Parathyroid adenoma (tissue), 2 donors: Measurements from ENCODE around the gene RNF222.

Experiments used
- H2AFZ ChIP-seq: fragments of 300-600 bp; sonication (generic); one replicate; pipeline ENCODE4 v1.7.0; 2017; ENCODE audit warnings: antibody characterized with exemption, mild to moderate bottlenecking
- H3K27ac ChIP-seq: fragments of 300-600 bp; sonication (generic); one replicate; pipeline ENCODE4 v1.7.0; 2017
- H3K27me3 ChIP-seq: fragments of 300-600 bp; sonication (generic); one replicate; pipeline ENCODE4 v1.7.0; 2017; ENCODE audit warnings: low read length; ENCODE audit not compliant: control insufficient read depth, insufficient read depth
- H3K36me3 ChIP-seq: fragments of 300-600 bp; sonication (generic); one replicate; pipeline ENCODE4 v1.7.0; 2017; ENCODE audit warnings: low read length; ENCODE audit not compliant: control insufficient read depth, insufficient read depth
- H3K4me1 ChIP-seq: fragments of 300-600 bp; sonication (generic); one replicate; pipeline ENCODE4 v1.7.0; 2017; ENCODE audit warnings: control low read depth
- H3K4me2 ChIP-seq: fragments of 300-600 bp; sonication (generic); one replicate; pipeline ENCODE4 v1.7.0; 2017; ENCODE audit warnings: low read length
- H3K4me3 ChIP-seq: fragments of 300-600 bp; sonication (generic); one replicate; pipeline ENCODE4 v1.7.0; 2017; ENCODE audit warnings: low read depth, low read length
- H3K79me2 ChIP-seq: fragments of 300-600 bp; sonication (generic); one replicate; pipeline ENCODE4 v1.7.0; 2017; ENCODE audit warnings: control low read depth
- H3K9ac ChIP-seq: fragments of 300-600 bp; sonication (generic); one replicate; pipeline ENCODE4 v1.7.0; 2017; ENCODE audit warnings: mild to moderate bottlenecking
- H3K9me3 ChIP-seq: fragments of 300-600 bp; sonication (generic); one replicate; pipeline ENCODE4 v1.7.0; 2017; ENCODE audit warnings: low read length; ENCODE audit not compliant: control insufficient read depth
- TF ChIP-seq, protein P1 (sequence below): fragments of 300-600 bp; sonication (generic); IDR thresholded peaks from one replicate; pipeline ENCODE4 v1.7.0; 2017; ENCODE audit warnings: antibody characterized with exemption, mild to moderate bottlenecking
- donor health status: primary hyperparathyroidism.

The RNF222 gene, protein sequence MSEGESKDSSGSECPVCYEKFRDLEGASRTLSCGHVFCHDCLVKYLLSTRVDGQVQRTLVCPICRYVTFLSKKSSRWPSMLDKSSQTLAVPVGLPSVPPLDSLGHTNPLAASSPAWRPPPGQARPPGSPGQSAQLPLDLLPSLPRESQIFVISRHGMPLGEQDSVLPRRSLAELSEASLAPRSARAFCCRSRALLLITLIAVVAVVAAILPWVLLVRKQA

DNA sequence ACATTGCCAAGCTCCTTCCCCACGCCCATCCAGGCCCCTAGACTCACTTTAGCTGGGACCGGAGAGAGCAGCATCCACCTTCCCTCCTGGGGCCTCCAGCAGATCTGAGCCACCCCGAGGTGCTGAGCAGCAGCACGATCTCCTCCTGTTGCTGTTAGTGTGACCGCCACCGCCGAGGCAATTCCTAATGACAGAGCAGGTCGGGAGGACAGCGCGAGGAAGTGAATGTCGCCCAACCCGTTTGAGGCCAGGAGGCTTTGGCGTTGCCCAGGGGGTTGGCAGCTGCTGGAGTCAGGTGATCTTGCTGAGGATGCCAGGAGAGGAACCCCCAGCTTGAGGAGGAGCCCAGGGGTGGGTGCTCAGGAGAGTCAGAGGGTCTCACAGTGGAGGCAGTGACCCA is at the start of gene RNF222:
Gene RNF222, minus strand, starts transcription at position 192 of the 400 bp plus-strand sequence. CDS start 4,366 bp downstream, outside the sequence.
- Histone ChIP-seq H3K9me3 (no peaks in the 10 kb centered on the region), H3K4me2 (no peak within 1 kb of the TSS), H3K79me2 (no peaks in the 10 kb centered on the region), H2AFZ (no peak within 1 kb of the TSS), H3K4me1 (no peaks in the 10 kb centered on the region), H3K27ac (no peak within 1 kb of the TSS), H3K36me3 (no peaks in the 10 kb centered on the region), H3K27me3 (no peaks in the 10 kb centered on the region), H3K4me3 (no peak within 1 kb of the TSS), H3K9ac (no peak within 1 kb of the TSS)
- TF ChIP-seq, protein P1, sequence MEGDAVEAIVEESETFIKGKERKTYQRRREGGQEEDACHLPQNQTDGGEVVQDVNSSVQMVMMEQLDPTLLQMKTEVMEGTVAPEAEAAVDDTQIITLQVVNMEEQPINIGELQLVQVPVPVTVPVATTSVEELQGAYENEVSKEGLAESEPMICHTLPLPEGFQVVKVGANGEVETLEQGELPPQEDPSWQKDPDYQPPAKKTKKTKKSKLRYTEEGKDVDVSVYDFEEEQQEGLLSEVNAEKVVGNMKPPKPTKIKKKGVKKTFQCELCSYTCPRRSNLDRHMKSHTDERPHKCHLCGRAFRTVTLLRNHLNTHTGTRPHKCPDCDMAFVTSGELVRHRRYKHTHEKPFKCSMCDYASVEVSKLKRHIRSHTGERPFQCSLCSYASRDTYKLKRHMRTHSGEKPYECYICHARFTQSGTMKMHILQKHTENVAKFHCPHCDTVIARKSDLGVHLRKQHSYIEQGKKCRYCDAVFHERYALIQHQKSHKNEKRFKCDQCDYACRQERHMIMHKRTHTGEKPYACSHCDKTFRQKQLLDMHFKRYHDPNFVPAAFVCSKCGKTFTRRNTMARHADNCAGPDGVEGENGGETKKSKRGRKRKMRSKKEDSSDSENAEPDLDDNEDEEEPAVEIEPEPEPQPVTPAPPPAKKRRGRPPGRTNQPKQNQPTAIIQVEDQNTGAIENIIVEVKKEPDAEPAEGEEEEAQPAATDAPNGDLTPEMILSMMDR = no peak

DNA sequence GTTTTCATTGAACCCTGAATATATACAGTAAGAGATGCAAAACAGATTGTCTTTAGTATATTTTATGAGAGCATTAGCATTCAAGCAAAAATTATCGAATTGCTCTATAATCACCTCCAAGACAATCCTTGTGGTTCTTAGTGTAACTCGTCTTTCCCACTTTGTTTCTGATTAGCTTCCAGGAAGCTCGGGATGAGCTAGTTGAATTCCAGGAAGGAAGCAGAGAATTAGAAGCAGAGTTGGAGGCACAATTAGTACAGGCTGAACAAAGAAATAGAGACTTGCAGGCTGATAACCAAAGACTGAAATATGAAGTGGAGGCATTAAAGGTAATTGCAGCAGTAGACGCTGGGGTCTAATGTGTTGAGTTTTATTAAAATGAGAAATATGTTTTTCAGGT is 47.9 kb upstream of the RNF222 start:
- Histone ChIP-seq H3K27me3 (no peaks in the 10 kb centered on the region), H3K4me1 (no peaks in the 10 kb centered on the region), H2AFZ (no peak overlapping the region), H3K9me3 (no peaks in the 10 kb centered on the region), H3K9ac (no peak overlapping the region), H3K4me2 (no peak overlapping the region), H3K79me2 (peaks cover 9% of the 10 kb centered on the region), H3K4me3 (no peak overlapping the region), H3K36me3 (no peaks in the 10 kb centered on the region), H3K27ac (no peak overlapping the region)
- TF ChIP-seq, protein P1 = no peak

DNA sequence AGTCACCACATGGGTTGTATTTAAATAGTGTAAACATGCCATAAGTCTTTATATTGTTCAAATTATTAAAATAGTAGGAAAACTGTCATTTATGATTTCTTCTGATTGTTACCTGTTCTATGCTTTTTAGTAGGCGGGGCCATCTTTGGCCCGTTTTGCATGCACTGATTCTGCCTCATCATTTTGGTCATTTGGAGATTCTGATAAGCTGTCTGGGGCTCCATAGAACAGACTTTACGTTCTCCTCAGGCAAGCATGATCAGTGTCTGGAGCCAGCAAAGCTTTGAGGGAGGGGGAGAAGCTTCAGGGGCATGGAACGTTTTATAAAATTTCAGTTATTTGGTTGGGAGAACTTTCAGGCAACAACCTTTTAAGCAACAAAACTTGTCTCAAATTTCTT is 46.9 kb upstream of the RNF222 start:
- TF ChIP-seq, protein P1 = no peak
- H3K27ac ChIP-seq = no peak overlapping the region
- H3K4me2 ChIP-seq = no peak overlapping the region
- H3K9ac ChIP-seq = no peak overlapping the region
- H3K36me3 ChIP-seq = no peaks in the 10 kb centered on the region
- H3K27me3 ChIP-seq = no peaks in the 10 kb centered on the region
- no peak overlapping the region for H3K4me3 ChIP-seq
- H3K79me2 ChIP-seq = peaks cover 12% of the 10 kb centered on the region
- no peaks in the 10 kb centered on the region for H3K9me3 ChIP-seq
- no peaks in the 10 kb centered on the region for H3K4me1 ChIP-seq
- H2AFZ ChIP-seq = no peak overlapping the region

DNA sequence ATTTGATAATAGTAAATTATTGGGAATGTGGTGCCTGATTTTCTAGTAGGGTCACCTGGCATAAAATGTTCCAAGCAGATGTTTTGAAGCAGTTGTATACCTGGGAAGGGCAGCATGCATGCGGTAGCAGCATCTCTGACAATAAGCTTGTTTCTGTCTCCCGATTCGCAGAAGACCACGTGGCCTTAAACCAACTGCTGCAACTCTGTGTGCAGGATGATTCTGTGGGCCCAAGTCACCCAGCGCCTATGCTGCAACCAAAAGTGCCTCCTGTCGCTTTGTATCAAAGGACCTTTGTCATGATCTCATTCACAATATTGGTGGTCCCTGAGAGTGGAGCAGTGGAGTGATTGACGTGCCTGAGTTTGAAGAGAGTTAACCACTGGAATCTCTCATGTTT is 46.1 kb upstream of the RNF222 start:
- Histone ChIP-seq H3K9me3 (no peaks in the 10 kb centered on the region), H3K4me2 (no peak overlapping the region), H3K27me3 (no peaks in the 10 kb centered on the region), H3K9ac (no peak overlapping the region), H3K4me1 (no peaks in the 10 kb centered on the region), H3K4me3 (no peak overlapping the region), H2AFZ (no peak overlapping the region), H3K36me3 (no peaks in the 10 kb centered on the region), H3K79me2 (peaks cover 15% of the 10 kb centered on the region), H3K27ac (no peak overlapping the region)
- TF ChIP-seq, protein P1 = no peak

DNA sequence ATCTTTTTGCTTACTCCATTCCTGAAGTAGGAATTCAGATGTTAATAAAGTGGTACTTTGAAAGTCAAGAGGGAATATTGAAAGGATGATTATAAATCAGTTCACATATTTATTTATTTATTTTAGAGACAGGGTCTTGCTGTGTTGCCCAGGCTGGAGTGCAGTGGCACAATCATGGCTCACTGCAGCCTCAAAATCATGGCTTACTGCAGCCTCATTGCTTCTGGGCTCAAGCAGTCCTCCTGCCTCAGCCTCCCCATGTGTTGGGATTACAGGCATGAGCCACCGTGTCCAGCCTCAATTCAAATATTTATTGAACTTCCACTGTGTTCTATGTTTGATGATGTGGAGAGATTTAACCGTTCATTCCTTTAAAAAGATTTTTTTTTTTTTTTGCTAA is 44.7 kb upstream of the RNF222 start:
- peaks cover 27% of the 10 kb centered on the region for H3K79me2 ChIP-seq
- no peaks in the 10 kb centered on the region for H3K9me3 ChIP-seq
- H3K4me1 ChIP-seq = no peaks in the 10 kb centered on the region
- TF ChIP-seq, protein P1 = no peak
- H3K27me3 ChIP-seq = no peaks in the 10 kb centered on the region
- no peak overlapping the region for H3K4me2 ChIP-seq
- H2AFZ ChIP-seq = no peak overlapping the region
- H3K4me3 ChIP-seq = no peak overlapping the region
- no peak overlapping the region for H3K27ac ChIP-seq
- H3K9ac ChIP-seq = no peak overlapping the region
- no peaks in the 10 kb centered on the region for H3K36me3 ChIP-seq
